WTC11 (cell line): ENCODE data around the gene CA7. TPM values are rescaled to one million over a fixed set of nuclear protein-coding genes. Genes with fewer than 3 reads are reported as not detected.

Experiments used
- ATAC-seq: fragments of 200-7000 bp; cut with Tn5 transposase; 2 replicates; pipeline ENCODE4 v1.10.0; 2021; ENCODE audit warnings: mild to moderate bottlenecking, moderate library complexity
- CTCF ChIA-PET: fragments of 300-600 bp; sonication (Branson Sonifier 250); formaldehyde crosslinking; loops from one replicate; lab custom pipeline; 2021; ENCODE audit warnings: antibody characterized with exemption; lab: Charles Lee
- POLR2A ChIA-PET: fragments of 350-600 bp; sonication (Branson Sonifier 250); formaldehyde crosslinking; loops from one replicate; lab custom pipeline; 2021; ENCODE audit warnings: antibody characterized with exemption; lab: Charles Lee
- DNase-seq: peaks from one replicate; pipeline ENCODE4 v3.0.0; 2021; ENCODE audit warnings: low spot score
- H3K27ac Mint-ChIP-seq: 2 replicates; pipeline ENCODE4 v1.8.0; 2021; ENCODE audit warnings: mixed read lengths
- H3K27me3 Mint-ChIP-seq: 2 replicates; pipeline ENCODE4 v1.8.0; 2021; ENCODE audit warnings: low read depth, mild to moderate bottlenecking, moderate library complexity, mixed read lengths
- H3K36me3 Mint-ChIP-seq: 2 replicates; pipeline ENCODE4 v1.8.0; 2021; ENCODE audit warnings: mixed read lengths
- H3K4me1 Mint-ChIP-seq: 2 replicates; pipeline ENCODE4 v1.8.0; 2022; ENCODE audit warnings: mixed read lengths
- H3K4me3 Mint-ChIP-seq: 2 replicates; pipeline ENCODE4 v1.8.0; 2021; ENCODE audit warnings: mild to moderate bottlenecking, moderate library complexity, mixed read lengths
- H3K9me3 Mint-ChIP-seq: 2 replicates; pipeline ENCODE4 v1.8.0; 2021; ENCODE audit warnings: mixed read lengths
- CBFB ChIP-seq: sonication (generic); formaldehyde crosslinking; IDR thresholded peaks from 2 replicates; pipeline ENCODE4 v1.8.1; 2022; ENCODE audit warnings: mild to moderate bottlenecking, low read depth, missing genetic modification reagents
- CREM ChIP-seq: sonication (generic); formaldehyde crosslinking; IDR thresholded peaks from 2 replicates; pipeline ENCODE4 v1.8.1; 2022; ENCODE audit warnings: mild to moderate bottlenecking, missing genetic modification reagents, moderate library complexity
- ELF4 ChIP-seq: sonication (generic); formaldehyde crosslinking; IDR thresholded peaks from 2 replicates; pipeline ENCODE4 v1.8.1; 2022; ENCODE audit warnings: low read depth, mild to moderate bottlenecking, moderate library complexity, missing genetic modification reagents
- EMX1 ChIP-seq: fragments of 250-450 bp; sonication (Bioruptor Pico); IDR thresholded peaks from 2 replicates; pipeline ENCODE4 v1.8.0; 2021; ENCODE audit warnings: mild to moderate bottlenecking
- FOXJ3 ChIP-seq: sonication (generic); formaldehyde crosslinking; IDR thresholded peaks from 2 replicates; pipeline ENCODE4 v1.9.0; 2021; ENCODE audit warnings: missing genetic modification reagents, mild to moderate bottlenecking, borderline replicate concordance
- FOXP1 ChIP-seq: sonication (generic); formaldehyde crosslinking; IDR thresholded peaks from 2 replicates; pipeline ENCODE4 v1.8.0; 2022; ENCODE audit warnings: missing genetic modification reagents, mild to moderate bottlenecking, moderate library complexity, borderline replicate concordance
- GRHL2 ChIP-seq: fragments of 250-450 bp; sonication (Bioruptor Pico); IDR thresholded peaks from 2 replicates; pipeline ENCODE4 v1.8.0; 2022; ENCODE audit warnings: mild to moderate bottlenecking, moderate library complexity; ENCODE audit not compliant: insufficient replicate concordance, severe bottlenecking
- HMGA2 ChIP-seq: fragments of 250-450 bp; sonication (Bioruptor Pico); IDR thresholded peaks from 2 replicates; pipeline ENCODE4 v1.4.0; 2021; ENCODE audit warnings: mild to moderate bottlenecking, moderate library complexity
- MYBL2 ChIP-seq: sonication (generic); formaldehyde crosslinking; IDR thresholded peaks from 2 replicates; pipeline ENCODE4 v1.8.1; 2023; ENCODE audit warnings: mild to moderate bottlenecking, moderate library complexity, missing genetic modification reagents
- NFYB ChIP-seq: sonication (generic); formaldehyde crosslinking; conservative IDR thresholded peaks from 2 replicates; pipeline ENCODE4 v1.8.0; 2022; ENCODE audit warnings: low read depth, missing genetic modification reagents
- NR1H2 ChIP-seq: sonication (generic); formaldehyde crosslinking; IDR thresholded peaks from 2 replicates; pipeline ENCODE4 v1.9.0; 2021; ENCODE audit warnings: mild to moderate bottlenecking, moderate library complexity, missing genetic modification reagents
- NR2C2 ChIP-seq: sonication (generic); formaldehyde crosslinking; IDR thresholded peaks from 2 replicates; pipeline ENCODE4 v1.8.0; 2022; ENCODE audit warnings: mild to moderate bottlenecking, missing genetic modification reagents
- NR3C1 ChIP-seq: sonication (generic); formaldehyde crosslinking; conservative IDR thresholded peaks from 2 replicates; pipeline ENCODE4 v1.8.1; 2023; ENCODE audit warnings: low read depth, mild to moderate bottlenecking, missing genetic modification reagents
- SMAD3 ChIP-seq: sonication (generic); formaldehyde crosslinking; IDR thresholded peaks from 2 replicates; pipeline ENCODE4 v1.8.0; 2022; ENCODE audit warnings: missing genetic modification reagents, mild to moderate bottlenecking, borderline replicate concordance
- SMAD4 ChIP-seq: sonication (generic); formaldehyde crosslinking; IDR thresholded peaks from 2 replicates; pipeline ENCODE4 v1.8.0; 2022; ENCODE audit warnings: mild to moderate bottlenecking, missing genetic modification reagents
- TCF7 ChIP-seq: sonication (generic); formaldehyde crosslinking; IDR thresholded peaks from 2 replicates; pipeline ENCODE4 v1.8.0; 2022; ENCODE audit warnings: mild to moderate bottlenecking, low read depth, missing genetic modification reagents, moderate library complexity
- ZNF423 ChIP-seq: fragments of 250-450 bp; sonication (Bioruptor Pico); IDR thresholded peaks from 2 replicates; pipeline ENCODE4 v2.1.2; 2022; ENCODE audit warnings: mild to moderate bottlenecking, moderate library complexity
- total RNA-seq: library from RNA; stranded (reverse); gene quantifications from 3 replicates; pipeline ENCODE4 v1.2.3, GENCODE V29; 2021
- TF ChIP-seq, protein P1 (sequence below): fragments of 250-450 bp; sonication (Bioruptor Pico); IDR thresholded peaks from 2 replicates; pipeline ENCODE4 v1.9.0; 2021; ENCODE audit warnings: mild to moderate bottlenecking
- TF ChIP-seq, protein P2 (sequence below): fragments of 250-450 bp; sonication (Bioruptor Pico); IDR thresholded peaks from 2 replicates; pipeline ENCODE4 v1.8.0; 2021; ENCODE audit warnings: mild to moderate bottlenecking
- TF ChIP-seq, protein P3 (sequence below): sonication (generic); formaldehyde crosslinking; IDR thresholded peaks from 2 replicates; pipeline ENCODE4 v1.8.0; 2022; ENCODE audit warnings: mild to moderate bottlenecking, missing genetic modification reagents
- TF ChIP-seq, protein P4 (sequence below): sonication (generic); formaldehyde crosslinking; IDR thresholded peaks from 2 replicates; pipeline ENCODE4 v1.8.1; 2023; ENCODE audit warnings: mild to moderate bottlenecking, missing genetic modification reagents
- TF ChIP-seq, protein P5 (sequence below): fragments of 250-450 bp; sonication (Bioruptor Pico); IDR thresholded peaks from 2 replicates; pipeline ENCODE4 v1.9.0; 2021; ENCODE audit warnings: mild to moderate bottlenecking, borderline replicate concordance
- TF ChIP-seq, protein P6 (sequence below): sonication (generic); formaldehyde crosslinking; IDR thresholded peaks from 2 replicates; pipeline ENCODE4 v1.8.0; 2023; ENCODE audit warnings: missing genetic modification reagents
- TF ChIP-seq, protein P7 (sequence below): sonication (generic); formaldehyde crosslinking; conservative IDR thresholded peaks from 2 replicates; pipeline ENCODE4 v1.8.1; 2022; ENCODE audit warnings: mild to moderate bottlenecking, missing genetic modification reagents

The CA7 gene
- total RNA-seq, 1 experiment from 2014 or later = 1.6 TPM

DNA sequence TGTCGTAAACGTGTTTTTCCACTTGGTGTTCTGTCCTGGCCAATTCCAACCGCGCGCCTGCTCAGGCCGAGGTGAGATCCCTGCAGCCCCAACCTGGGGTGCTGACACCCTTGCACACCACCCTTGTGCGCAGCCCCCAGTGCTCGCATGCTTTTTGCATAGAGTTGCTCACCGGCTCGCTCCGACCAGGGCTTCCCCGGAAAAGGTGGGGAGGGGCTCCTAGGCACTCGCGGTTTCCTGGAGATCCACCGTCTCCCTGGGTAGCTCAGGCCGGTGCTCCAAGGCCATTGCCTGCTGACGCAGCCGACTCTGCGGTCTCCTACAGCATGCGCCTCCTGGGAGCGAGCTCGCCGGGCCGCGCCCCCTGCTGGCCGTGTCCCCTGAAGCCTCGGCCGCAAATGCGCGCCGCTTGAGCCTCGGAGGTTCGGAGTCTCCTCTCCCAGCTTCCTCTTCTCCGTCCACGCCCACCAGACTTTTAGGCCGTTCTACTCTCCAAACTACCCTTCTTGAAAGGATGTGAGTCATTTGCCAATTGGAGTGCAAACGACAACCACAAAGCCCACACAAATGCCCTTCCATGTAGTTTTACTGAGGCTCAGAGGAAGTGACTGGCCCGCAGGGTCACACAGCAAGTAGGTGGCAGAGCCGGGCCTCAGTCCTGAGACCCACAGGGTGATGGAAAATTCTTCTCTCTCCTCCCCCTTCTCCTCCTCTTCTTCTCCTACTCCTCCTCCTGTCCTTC is 28.9 kb downstream of the CA7 start:
- H3K27ac Mint-ChIP-seq = peak overlapping the region; percentile 89
- H3K27me3 Mint-ChIP-seq = peaks cover 10% of the 10 kb centered on the region
- no peaks in the 10 kb centered on the region for H3K36me3 Mint-ChIP-seq
- POLR2A ChIA-PET = interaction anchor here (1.1 to 1.5 kb wide), 3 partner anchors 8 to 42 kb away, joined by 3 to 5 read pairs (median 4); partner anchors contain the start of gene NAE1
- peaks cover 14% of the 10 kb centered on the region for H3K4me1 Mint-ChIP-seq
- DNase-seq (peak; percentile 90), ATAC-seq (peak; percentile 91)
- H3K4me3 Mint-ChIP-seq = peak overlapping the region; percentile 73
- CTCF ChIA-PET = interaction anchor here (0.6 to 3.7 kb wide), 41 partner anchors 8 to 467 kb away, joined by 3 to 74 read pairs (median 4); partner anchors contain the start of genes CA7, DYNC1LI2, NAE1 and PDP2
- no peaks in the 10 kb centered on the region for H3K9me3 Mint-ChIP-seq
- TF ChIP-seq FOXP1 (CRISPR knock-in tag) = peak; percentile 83; the same call in 1 of the 2 replicates
- TF ChIP-seq FOXJ3 (CRISPR knock-in tag) = no peak
- TF ChIP-seq SMAD3 (CRISPR knock-in tag) = no peak
- TF ChIP-seq GRHL2 = no peak
- TF ChIP-seq, protein P1, sequence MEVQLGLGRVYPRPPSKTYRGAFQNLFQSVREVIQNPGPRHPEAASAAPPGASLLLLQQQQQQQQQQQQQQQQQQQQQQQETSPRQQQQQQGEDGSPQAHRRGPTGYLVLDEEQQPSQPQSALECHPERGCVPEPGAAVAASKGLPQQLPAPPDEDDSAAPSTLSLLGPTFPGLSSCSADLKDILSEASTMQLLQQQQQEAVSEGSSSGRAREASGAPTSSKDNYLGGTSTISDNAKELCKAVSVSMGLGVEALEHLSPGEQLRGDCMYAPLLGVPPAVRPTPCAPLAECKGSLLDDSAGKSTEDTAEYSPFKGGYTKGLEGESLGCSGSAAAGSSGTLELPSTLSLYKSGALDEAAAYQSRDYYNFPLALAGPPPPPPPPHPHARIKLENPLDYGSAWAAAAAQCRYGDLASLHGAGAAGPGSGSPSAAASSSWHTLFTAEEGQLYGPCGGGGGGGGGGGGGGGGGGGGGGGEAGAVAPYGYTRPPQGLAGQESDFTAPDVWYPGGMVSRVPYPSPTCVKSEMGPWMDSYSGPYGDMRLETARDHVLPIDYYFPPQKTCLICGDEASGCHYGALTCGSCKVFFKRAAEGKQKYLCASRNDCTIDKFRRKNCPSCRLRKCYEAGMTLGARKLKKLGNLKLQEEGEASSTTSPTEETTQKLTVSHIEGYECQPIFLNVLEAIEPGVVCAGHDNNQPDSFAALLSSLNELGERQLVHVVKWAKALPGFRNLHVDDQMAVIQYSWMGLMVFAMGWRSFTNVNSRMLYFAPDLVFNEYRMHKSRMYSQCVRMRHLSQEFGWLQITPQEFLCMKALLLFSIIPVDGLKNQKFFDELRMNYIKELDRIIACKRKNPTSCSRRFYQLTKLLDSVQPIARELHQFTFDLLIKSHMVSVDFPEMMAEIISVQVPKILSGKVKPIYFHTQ (CRISPR knock-in tag) = no peak
- TF ChIP-seq NR3C1 (CRISPR knock-in tag) = no peak
- TF ChIP-seq, protein P2, sequence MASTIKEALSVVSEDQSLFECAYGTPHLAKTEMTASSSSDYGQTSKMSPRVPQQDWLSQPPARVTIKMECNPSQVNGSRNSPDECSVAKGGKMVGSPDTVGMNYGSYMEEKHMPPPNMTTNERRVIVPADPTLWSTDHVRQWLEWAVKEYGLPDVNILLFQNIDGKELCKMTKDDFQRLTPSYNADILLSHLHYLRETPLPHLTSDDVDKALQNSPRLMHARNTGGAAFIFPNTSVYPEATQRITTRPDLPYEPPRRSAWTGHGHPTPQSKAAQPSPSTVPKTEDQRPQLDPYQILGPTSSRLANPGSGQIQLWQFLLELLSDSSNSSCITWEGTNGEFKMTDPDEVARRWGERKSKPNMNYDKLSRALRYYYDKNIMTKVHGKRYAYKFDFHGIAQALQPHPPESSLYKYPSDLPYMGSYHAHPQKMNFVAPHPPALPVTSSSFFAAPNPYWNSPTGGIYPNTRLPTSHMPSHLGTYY (CRISPR knock-in tag) = no peak
- TF ChIP-seq, protein P3, sequence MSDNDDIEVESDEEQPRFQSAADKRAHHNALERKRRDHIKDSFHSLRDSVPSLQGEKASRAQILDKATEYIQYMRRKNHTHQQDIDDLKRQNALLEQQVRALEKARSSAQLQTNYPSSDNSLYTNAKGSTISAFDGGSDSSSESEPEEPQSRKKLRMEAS (CRISPR knock-in tag) = peak; percentile 94
- no peak for TF ChIP-seq EMX1 (CRISPR knock-in tag)
- TF ChIP-seq, protein P4, sequence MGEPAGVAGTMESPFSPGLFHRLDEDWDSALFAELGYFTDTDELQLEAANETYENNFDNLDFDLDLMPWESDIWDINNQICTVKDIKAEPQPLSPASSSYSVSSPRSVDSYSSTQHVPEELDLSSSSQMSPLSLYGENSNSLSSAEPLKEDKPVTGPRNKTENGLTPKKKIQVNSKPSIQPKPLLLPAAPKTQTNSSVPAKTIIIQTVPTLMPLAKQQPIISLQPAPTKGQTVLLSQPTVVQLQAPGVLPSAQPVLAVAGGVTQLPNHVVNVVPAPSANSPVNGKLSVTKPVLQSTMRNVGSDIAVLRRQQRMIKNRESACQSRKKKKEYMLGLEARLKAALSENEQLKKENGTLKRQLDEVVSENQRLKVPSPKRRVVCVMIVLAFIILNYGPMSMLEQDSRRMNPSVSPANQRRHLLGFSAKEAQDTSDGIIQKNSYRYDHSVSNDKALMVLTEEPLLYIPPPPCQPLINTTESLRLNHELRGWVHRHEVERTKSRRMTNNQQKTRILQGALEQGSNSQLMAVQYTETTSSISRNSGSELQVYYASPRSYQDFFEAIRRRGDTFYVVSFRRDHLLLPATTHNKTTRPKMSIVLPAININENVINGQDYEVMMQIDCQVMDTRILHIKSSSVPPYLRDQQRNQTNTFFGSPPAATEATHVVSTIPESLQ (CRISPR knock-in tag) = no peak
- no peak for TF ChIP-seq SMAD4 (CRISPR knock-in tag)
- peak; percentile 50; the same call in 1 of the 2 replicates for TF ChIP-seq CREM (CRISPR knock-in tag)
- no peak for TF ChIP-seq CBFB (CRISPR knock-in tag)
- TF ChIP-seq HMGA2 (CRISPR knock-in tag) = no peak
- TF ChIP-seq, protein P5, sequence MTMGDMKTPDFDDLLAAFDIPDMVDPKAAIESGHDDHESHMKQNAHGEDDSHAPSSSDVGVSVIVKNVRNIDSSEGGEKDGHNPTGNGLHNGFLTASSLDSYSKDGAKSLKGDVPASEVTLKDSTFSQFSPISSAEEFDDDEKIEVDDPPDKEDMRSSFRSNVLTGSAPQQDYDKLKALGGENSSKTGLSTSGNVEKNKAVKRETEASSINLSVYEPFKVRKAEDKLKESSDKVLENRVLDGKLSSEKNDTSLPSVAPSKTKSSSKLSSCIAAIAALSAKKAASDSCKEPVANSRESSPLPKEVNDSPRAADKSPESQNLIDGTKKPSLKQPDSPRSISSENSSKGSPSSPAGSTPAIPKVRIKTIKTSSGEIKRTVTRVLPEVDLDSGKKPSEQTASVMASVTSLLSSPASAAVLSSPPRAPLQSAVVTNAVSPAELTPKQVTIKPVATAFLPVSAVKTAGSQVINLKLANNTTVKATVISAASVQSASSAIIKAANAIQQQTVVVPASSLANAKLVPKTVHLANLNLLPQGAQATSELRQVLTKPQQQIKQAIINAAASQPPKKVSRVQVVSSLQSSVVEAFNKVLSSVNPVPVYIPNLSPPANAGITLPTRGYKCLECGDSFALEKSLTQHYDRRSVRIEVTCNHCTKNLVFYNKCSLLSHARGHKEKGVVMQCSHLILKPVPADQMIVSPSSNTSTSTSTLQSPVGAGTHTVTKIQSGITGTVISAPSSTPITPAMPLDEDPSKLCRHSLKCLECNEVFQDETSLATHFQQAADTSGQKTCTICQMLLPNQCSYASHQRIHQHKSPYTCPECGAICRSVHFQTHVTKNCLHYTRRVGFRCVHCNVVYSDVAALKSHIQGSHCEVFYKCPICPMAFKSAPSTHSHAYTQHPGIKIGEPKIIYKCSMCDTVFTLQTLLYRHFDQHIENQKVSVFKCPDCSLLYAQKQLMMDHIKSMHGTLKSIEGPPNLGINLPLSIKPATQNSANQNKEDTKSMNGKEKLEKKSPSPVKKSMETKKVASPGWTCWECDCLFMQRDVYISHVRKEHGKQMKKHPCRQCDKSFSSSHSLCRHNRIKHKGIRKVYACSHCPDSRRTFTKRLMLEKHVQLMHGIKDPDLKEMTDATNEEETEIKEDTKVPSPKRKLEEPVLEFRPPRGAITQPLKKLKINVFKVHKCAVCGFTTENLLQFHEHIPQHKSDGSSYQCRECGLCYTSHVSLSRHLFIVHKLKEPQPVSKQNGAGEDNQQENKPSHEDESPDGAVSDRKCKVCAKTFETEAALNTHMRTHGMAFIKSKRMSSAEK (CRISPR knock-in tag) = no peak
- no peak for TF ChIP-seq NFYB (CRISPR knock-in tag)
- 0 out of 2 replicates have a peak, but pooled peaks have one; percentile 0 for TF ChIP-seq MYBL2 (CRISPR knock-in tag)
- TF ChIP-seq ELF4 (CRISPR knock-in tag) = no peak
- TF ChIP-seq NR2C2 (CRISPR knock-in tag) = no peak
- TF ChIP-seq TCF7 = no peak
- no peak for TF ChIP-seq NR1H2 (CRISPR knock-in tag)
- TF ChIP-seq, protein P6, sequence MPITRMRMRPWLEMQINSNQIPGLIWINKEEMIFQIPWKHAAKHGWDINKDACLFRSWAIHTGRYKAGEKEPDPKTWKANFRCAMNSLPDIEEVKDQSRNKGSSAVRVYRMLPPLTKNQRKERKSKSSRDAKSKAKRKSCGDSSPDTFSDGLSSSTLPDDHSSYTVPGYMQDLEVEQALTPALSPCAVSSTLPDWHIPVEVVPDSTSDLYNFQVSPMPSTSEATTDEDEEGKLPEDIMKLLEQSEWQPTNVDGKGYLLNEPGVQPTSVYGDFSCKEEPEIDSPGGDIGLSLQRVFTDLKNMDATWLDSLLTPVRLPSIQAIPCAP (CRISPR knock-in tag) = no peak
- peak; percentile 55; the same call in 1 of the 2 replicates for TF ChIP-seq ZNF423 (CRISPR knock-in tag)
- TF ChIP-seq, protein P7, sequence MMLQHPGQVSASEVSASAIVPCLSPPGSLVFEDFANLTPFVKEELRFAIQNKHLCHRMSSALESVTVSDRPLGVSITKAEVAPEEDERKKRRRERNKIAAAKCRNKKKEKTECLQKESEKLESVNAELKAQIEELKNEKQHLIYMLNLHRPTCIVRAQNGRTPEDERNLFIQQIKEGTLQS (CRISPR knock-in tag) = no peak
